ENCODE data around the gene MCRIP2. TPM values are rescaled to one million over a fixed set of nuclear protein-coding genes. Genes with fewer than 3 reads are reported as not detected.

Gene MCRIP2
- total RNA-seq, 1 donor from 2014 or later: 20.9 TPM

- TF ChIP-seq CTCF (IDR thresholded peaks at IDR 0.05; ENCODE audit: insufficient read depth, low read depth, low read length): no peak
- no peak for TF ChIP-seq EZH2 (IDR thresholded peaks at IDR 0.05; ENCODE audit: insufficient read depth, low read length)
- Histone ChIP-seq H3K36me3 (ENCODE audit: insufficient read depth, low read length) (peaks cover 3% of the 10 kb centered on the region), H3K9me3 (ENCODE audit: insufficient read depth, low read depth, low read length) (no peaks in the 10 kb centered on the region), H4K20me1 (ENCODE audit: insufficient read depth, low read length) (peaks cover 52% of the 10 kb centered on the region), H3K4me2 (ENCODE audit: low read length) (no peak overlapping the region), H3K27me3 (ENCODE audit: insufficient read depth, low read length) (no peaks in the 10 kb centered on the region), H3K79me2 (ENCODE audit: insufficient read depth, low read length) (peaks cover 31% of the 10 kb centered on the region), H2AFZ (ENCODE audit: low read depth, low read length) (no peak overlapping the region), H3K9ac (ENCODE audit: low read length) (no peak overlapping the region), H3K4me3 (ENCODE audit: insufficient read depth, low read depth, low read length) (no peak overlapping the region), H3K27ac (ENCODE audit: low read depth, low read length) (no peak overlapping the region), H3K4me1 (ENCODE audit: insufficient read depth, low read length) (peaks cover 33% of the 10 kb centered on the region)
- Mint-ChIP-seq H3K9me3 (ENCODE audit: unreplicated experiment) (no peaks in the 10 kb centered on the region), H3K36me3 (ENCODE audit: low read depth, unreplicated experiment) (peaks cover 9% of the 10 kb centered on the region), H3K4me3 (ENCODE audit: unreplicated experiment) (no peak overlapping the region), H3K4me1 (ENCODE audit: low read depth, unreplicated experiment) (peaks cover 12% of the 10 kb centered on the region), H3K27me3 (ENCODE audit: low read depth, unreplicated experiment) (no peaks in the 10 kb centered on the region), H3K27ac (ENCODE audit: unreplicated experiment) (no peak overlapping the region)
- no peak for DNase-seq (ENCODE audit: low read depth)
- FAIRE-seq: no peak
Measured at GRCh38 chr16:678209-678857, 36.7 kb downstream of the MCRIP2 start.

- Histone ChIP-seq H3K79me2 (ENCODE audit: insufficient read depth, low read length) (peaks cover 37% of the 10 kb centered on the region), H4K20me1 (ENCODE audit: insufficient read depth, low read length) (peaks cover 47% of the 10 kb centered on the region), H3K9me3 (ENCODE audit: insufficient read depth, low read depth, low read length) (no peaks in the 10 kb centered on the region), H3K36me3 (ENCODE audit: insufficient read depth, low read length) (peaks cover 3% of the 10 kb centered on the region), H3K27me3 (ENCODE audit: insufficient read depth, low read length) (no peaks in the 10 kb centered on the region), H3K4me2 (ENCODE audit: low read length) (peak overlapping the region; percentile 88), H3K4me1 (ENCODE audit: insufficient read depth, low read length) (peaks cover 37% of the 10 kb centered on the region), H3K9ac (ENCODE audit: low read length) (peak overlapping the region; percentile 48), H3K4me3 (ENCODE audit: insufficient read depth, low read depth, low read length) (peak overlapping the region; percentile 50), H3K27ac (ENCODE audit: low read depth, low read length) (no peak overlapping the region), H2AFZ (ENCODE audit: low read depth, low read length) (peak overlapping the region; percentile 83)
- FAIRE-seq (no peak), DNase-seq (ENCODE audit: low read depth) (peak; percentile 21)
- no peaks in the 10 kb centered on the region for H3K27me3 Mint-ChIP-seq (ENCODE audit: low read depth, unreplicated experiment)
- no peak overlapping the region for H3K27ac Mint-ChIP-seq (ENCODE audit: unreplicated experiment)
- H3K36me3 Mint-ChIP-seq (ENCODE audit: low read depth, unreplicated experiment): peaks cover 9% of the 10 kb centered on the region
- no peaks in the 10 kb centered on the region for H3K9me3 Mint-ChIP-seq (ENCODE audit: unreplicated experiment)
- peak overlapping the region; percentile 80 for H3K4me3 Mint-ChIP-seq (ENCODE audit: unreplicated experiment)
- H3K4me1 Mint-ChIP-seq (ENCODE audit: low read depth, unreplicated experiment): peaks cover 12% of the 10 kb centered on the region
- TF ChIP-seq EZH2 (IDR thresholded peaks at IDR 0.05; ENCODE audit: insufficient read depth, low read length): no peak
- no peak for TF ChIP-seq CTCF (IDR thresholded peaks at IDR 0.05; ENCODE audit: insufficient read depth, low read depth, low read length)
Measured at GRCh38 chr16:678858-679813, 37.5 kb downstream of the MCRIP2 start.

All from astrocyte (in vitro differentiated cells and primary cell).